Fibroblast of the aortic adventitia (primary cell): ENCODE measurements around the gene COP1. TPM values are rescaled to one million over a fixed set of nuclear protein-coding genes. Genes with fewer than 3 reads are reported as not detected.

Experiments used
- DNase-seq: peaks from one replicate; pipeline ENCODE4 v3.0.0-alpha.2; 2010; ENCODE audit warnings: low read depth
- H3K4me3 ChIP-seq: 2 replicates; pipeline ENCODE4 v1.5.1; 2011; ENCODE audit warnings: low read depth, mild to moderate bottlenecking, control low read depth, low read length, moderate library complexity
- total RNA-seq: library from RNA; depleted of rRNA; stranded (reverse); fragments of >200 nt; gene quantifications from 2 replicates; pipeline ENCODE4 v1.2.3, GENCODE V29; 2012; ENCODE audit warnings: low replicate concordance
- TF ChIP-seq, protein P1 (sequence below): IDR thresholded peaks from 2 replicates; pipeline ENCODE4 v1.5.1; 2011; ENCODE audit warnings: mild to moderate bottlenecking, low read length, control low read depth, inconsistent platforms; ENCODE audit not compliant: insufficient read depth

Gene COP1
- total RNA-seq, 1 donor, result 56.6 TPM

DNA sequence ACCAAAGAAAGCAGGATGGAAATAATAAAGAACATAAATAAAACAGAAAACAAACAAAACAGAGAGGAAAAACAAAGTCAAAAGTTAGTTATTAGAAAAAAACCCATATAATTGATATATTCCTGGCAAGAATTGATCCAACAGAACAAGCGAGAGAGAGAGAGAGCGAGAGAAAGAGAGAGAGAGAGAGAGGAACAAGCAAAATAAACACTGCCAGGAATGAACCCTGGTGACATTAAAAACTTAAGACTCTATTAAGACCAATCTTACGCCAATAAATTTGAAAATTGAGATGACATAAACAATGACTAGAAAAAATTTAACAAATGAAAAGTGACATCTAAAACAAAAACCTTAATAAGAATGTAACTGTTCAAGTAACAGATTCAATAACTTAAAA lies 64.1 kb downstream of the COP1 start:
- no peak for DNase-seq
- no peak overlapping the region for H3K4me3 ChIP-seq
- TF ChIP-seq, protein P1, sequence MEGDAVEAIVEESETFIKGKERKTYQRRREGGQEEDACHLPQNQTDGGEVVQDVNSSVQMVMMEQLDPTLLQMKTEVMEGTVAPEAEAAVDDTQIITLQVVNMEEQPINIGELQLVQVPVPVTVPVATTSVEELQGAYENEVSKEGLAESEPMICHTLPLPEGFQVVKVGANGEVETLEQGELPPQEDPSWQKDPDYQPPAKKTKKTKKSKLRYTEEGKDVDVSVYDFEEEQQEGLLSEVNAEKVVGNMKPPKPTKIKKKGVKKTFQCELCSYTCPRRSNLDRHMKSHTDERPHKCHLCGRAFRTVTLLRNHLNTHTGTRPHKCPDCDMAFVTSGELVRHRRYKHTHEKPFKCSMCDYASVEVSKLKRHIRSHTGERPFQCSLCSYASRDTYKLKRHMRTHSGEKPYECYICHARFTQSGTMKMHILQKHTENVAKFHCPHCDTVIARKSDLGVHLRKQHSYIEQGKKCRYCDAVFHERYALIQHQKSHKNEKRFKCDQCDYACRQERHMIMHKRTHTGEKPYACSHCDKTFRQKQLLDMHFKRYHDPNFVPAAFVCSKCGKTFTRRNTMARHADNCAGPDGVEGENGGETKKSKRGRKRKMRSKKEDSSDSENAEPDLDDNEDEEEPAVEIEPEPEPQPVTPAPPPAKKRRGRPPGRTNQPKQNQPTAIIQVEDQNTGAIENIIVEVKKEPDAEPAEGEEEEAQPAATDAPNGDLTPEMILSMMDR, result no peak

- TF ChIP-seq, protein P1, result no peak
- H3K4me3 ChIP-seq, result no peak overlapping the region
- DNase-seq, result no peak
These were observed 65.6 kb downstream of the COP1 start for GRCh38 chr1:176141449-176141848.

DNA sequence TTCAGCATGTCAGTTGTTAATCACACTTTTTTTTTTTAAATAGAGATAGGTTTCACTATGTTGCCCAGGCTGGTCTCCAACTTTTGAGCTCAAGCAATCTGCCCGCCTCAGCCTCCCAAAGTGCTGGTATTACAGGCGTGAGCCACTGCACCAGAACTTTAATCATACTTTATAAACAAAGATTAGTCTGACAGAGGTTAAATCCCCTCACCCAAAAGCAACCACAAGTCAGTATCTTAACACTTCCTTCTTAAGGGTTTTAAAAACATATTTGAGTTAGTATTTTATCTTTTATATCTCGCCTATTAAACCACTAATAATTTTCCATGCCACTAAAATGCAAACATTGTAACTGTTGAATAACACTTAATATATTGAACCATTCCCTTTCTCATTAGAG lies 70.2 kb downstream of the COP1 start:
- peak; percentile 5 for DNase-seq
- TF ChIP-seq, protein P1, result no peak
- H3K4me3 ChIP-seq, result no peak overlapping the region

DNA sequence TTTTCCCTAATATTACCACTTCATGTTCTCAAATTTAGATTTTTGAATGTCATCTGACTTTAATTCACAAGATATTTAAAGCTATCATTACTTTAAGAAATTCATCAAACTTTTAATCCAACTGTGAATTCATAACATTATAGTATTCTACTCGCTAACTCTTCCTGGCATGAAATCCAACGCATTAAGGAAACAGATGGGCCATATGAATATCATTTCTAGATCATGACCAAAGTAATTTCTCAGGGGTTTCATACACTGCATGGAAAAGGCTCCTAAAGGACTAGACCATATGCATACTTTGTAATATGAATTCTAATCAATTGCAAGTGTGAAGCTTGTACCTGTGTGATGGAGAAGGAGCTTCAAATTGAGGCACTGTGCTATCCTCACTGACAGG lies 72.4 kb downstream of the COP1 start:
- DNase-seq, result no peak
- TF ChIP-seq, protein P1, result no peak
- no peak overlapping the region for H3K4me3 ChIP-seq

GRCh38 chr1:176122282-176122681 lies 84.8 kb downstream of the COP1 start:
- TF ChIP-seq, protein P1, result no peak
- H3K4me3 ChIP-seq, result no peak overlapping the region
- DNase-seq, result no peak

- TF ChIP-seq, protein P1, result peak; percentile 25
- peak; percentile 13 for DNase-seq
- H3K4me3 ChIP-seq, result no peak overlapping the region
These were observed 87.5 kb downstream of the COP1 start for GRCh38 chr1:176119549-176119948.

DNA sequence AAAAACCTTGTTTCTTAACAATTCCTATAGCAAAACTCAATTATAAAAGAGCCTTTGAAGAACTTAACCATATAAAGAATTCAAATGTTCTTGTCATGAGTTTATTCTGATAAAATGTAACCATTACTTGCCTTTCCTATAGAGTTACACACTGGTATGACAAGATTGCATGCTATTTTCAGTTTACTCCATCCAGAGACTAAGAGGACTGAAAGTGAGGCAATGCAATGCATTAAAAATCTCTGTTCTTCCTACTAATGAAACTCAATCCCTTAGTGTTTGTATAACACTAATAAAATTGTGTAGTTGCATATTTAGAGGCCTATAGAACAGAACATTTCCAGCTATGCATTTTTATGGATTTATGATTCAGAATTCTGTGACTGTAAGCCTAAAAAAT lies 88.1 kb downstream of the COP1 start:
- TF ChIP-seq, protein P1, result no peak
- H3K4me3 ChIP-seq, result no peak overlapping the region
- DNase-seq, result no peak
